ENCODE data around the gene LDLR. TPM values are rescaled to one million over a fixed set of nuclear protein-coding genes. Genes with fewer than 3 reads are reported as not detected.

LDLR gene
- total and polyA plus RNA-seq, 2 of the 4 experiments (the other 2 are of a cell fraction): 45.2 to 53.8 TPM

DNA sequence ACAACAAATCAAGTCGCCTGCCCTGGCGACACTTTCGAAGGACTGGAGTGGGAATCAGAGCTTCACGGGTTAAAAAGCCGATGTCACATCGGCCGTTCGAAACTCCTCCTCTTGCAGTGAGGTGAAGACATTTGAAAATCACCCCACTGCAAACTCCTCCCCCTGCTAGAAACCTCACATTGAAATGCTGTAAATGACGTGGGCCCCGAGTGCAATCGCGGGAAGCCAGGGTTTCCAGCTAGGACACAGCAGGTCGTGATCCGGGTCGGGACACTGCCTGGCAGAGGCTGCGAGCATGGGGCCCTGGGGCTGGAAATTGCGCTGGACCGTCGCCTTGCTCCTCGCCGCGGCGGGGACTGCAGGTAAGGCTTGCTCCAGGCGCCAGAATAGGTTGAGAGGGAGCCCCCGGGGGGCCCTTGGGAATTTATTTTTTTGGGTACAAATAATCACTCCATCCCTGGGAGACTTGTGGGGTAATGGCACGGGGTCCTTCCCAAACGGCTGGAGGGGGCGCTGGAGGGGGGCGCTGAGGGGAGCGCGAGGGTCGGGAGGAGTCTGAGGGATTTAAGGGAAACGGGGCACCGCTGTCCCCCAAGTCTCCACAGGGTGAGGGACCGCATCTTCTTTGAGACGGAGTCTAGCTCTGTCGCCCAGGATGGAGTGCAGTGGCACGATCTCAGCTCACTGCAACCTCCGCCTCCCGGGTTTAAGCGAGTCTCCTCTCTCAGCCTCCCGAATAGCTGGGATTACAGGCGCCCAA is at the start of gene LDLR (continued):
- TF ChIP-seq, protein P1, sequence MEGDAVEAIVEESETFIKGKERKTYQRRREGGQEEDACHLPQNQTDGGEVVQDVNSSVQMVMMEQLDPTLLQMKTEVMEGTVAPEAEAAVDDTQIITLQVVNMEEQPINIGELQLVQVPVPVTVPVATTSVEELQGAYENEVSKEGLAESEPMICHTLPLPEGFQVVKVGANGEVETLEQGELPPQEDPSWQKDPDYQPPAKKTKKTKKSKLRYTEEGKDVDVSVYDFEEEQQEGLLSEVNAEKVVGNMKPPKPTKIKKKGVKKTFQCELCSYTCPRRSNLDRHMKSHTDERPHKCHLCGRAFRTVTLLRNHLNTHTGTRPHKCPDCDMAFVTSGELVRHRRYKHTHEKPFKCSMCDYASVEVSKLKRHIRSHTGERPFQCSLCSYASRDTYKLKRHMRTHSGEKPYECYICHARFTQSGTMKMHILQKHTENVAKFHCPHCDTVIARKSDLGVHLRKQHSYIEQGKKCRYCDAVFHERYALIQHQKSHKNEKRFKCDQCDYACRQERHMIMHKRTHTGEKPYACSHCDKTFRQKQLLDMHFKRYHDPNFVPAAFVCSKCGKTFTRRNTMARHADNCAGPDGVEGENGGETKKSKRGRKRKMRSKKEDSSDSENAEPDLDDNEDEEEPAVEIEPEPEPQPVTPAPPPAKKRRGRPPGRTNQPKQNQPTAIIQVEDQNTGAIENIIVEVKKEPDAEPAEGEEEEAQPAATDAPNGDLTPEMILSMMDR (conservative IDR thresholded peaks at IDR 0.05; ENCODE audit: low read depth, low read length): no peak

DNA sequence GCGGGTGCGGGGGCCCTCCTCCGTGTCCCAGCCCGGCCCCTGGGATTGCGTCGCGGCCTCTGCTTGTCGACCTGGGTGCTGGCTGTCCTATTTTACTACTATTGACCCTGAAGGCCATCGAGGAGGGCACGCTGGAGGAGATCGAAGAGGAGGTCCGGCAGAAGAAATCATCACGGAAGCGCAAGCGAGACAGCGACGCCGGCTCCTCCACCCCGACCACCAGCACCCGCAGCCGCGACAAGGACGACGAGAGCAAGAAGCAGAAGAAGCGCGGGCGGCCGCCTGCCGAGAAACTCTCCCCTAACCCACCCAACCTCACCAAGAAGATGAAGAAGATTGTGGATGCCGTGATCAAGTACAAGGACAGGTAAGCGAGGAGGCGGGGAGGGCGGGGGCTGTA is 48.1 kb upstream of the LDLR start:
- 92% methylated on average over 7 of the region's 33 CpGs; no CpG with 5 or more reads in 1 of the 2 experiments for WGBS, 2 experiments (ENCODE audit: extremely low coverage in 2 of 2, insufficient read length in 1 of 2)
- Histone ChIP-seq H2AK5ac (ENCODE audit: low read depth, low read length) (no peak overlapping the region), H3K36me3 (ENCODE audit: control insufficient read depth, insufficient read depth, low read length) (peaks cover 60% of the 10 kb centered on the region), H3K9me1 (ENCODE audit: insufficient read depth, low read length) (no peaks in the 10 kb centered on the region), H3K18ac (ENCODE audit: low read depth, low read length) (no peak overlapping the region), H4K5ac (ENCODE audit: low read depth, low read length) (no peak overlapping the region), H2AFZ (replicated peaks; ENCODE audit: low read length, poor library complexity) (no peak overlapping the region), H3K14ac (replicated peaks; ENCODE audit: low read depth, low read length) (no peak overlapping the region), H2AK9ac (replicated peaks; ENCODE audit: low read depth, low read length, poor library complexity) (no peak overlapping the region), H3K79me1 (ENCODE audit: low read depth in 1 of 2, low read length in 2 of 2) (peaks cover 39 to 43% of the 10 kb centered on the region in 2 experiments), H3K27ac (ENCODE audit: insufficient read depth, low read length) (no peak overlapping the region), H3K9ac (ENCODE audit: low read depth, low read length) (no peak overlapping the region), H3K56ac (ENCODE audit: extremely low read depth, insufficient read depth, low read length) (no peak overlapping the region), H2BK20ac (ENCODE audit: low read depth, low read length) (no peak overlapping the region), H2BK15ac (ENCODE audit: low read depth, low read length) (no peak overlapping the region), H4K8ac (ENCODE audit: low read depth in 2 of 2, low read length in 2 of 2) (no peak overlapping the region), H3K9me3 (ENCODE audit: control insufficient read depth, insufficient read depth, low read length) (no peaks in the 10 kb centered on the region), H3K4me2 (ENCODE audit: low read depth, low read length) (no peak overlapping the region), H4K20me1 (ENCODE audit: insufficient read depth, low read length) (peaks cover 11% of the 10 kb centered on the region), H3K4me3 (ENCODE audit: insufficient read depth, low read depth, low read length) (no peak overlapping the region), H4K91ac (ENCODE audit: insufficient read depth, low read depth, low read length) (no peak overlapping the region), H3K27me3 (ENCODE audit: control insufficient read depth, insufficient read depth, low read length) (no peaks in the 10 kb centered on the region), H2BK120ac (ENCODE audit: low read depth, low read length) (no peak overlapping the region), H2BK5ac (ENCODE audit: low read depth, low read length, poor library complexity, severe bottlenecking) (no peak overlapping the region), H3K4me1 (ENCODE audit: control insufficient read depth, insufficient read depth, low read length) (no peaks in the 10 kb centered on the region), H3K4ac (ENCODE audit: low read depth, low read length) (no peak overlapping the region), H3K23ac (ENCODE audit: low read depth, low read length) (no peak overlapping the region)
- ChIA-PET CTCF (interaction anchor here (0.5 kb wide), 2 partner anchors 67 to 121 kb away, joined by 3 to 4 read pairs; no protein-coding TSS in a partner anchor), POLR2A (ENCODE audit: unreplicated experiment) (no interaction called here)
- dilution Hi-C loops (cut with HindIII; ENCODE audit: low sequenced_read_pairs, unreplicated experiment) (no loop called here), in situ Hi-C loops (cut with MboI; ENCODE audit: low sequenced_read_pairs) (no loop called here), intact Hi-C loops (cut with micrococcal nuclease) (no loop called here)
- no peak for ATAC-seq (ENCODE audit: low read depth)
- DNase-seq: no peak
- no peak for TF ChIP-seq BHLHE40 (IDR thresholded peaks at IDR 0.05; ENCODE audit: low read depth, low read length)
- no TSS peak for BruUV-seq (replicated peaks)
